HG03108 (cell line): Measurements from ENCODE around the gene OR1F1.
A peak's percentile ranks its signal among the peaks of the same experiment; 100 is the strongest.
"Not testable (repeated sequence)": the region's sequence is repeated elsewhere in the genome, so short reads cannot be mapped to it uniquely, and the experiment has no call there.

Experiments used
- ATAC-seq: cut with Tn5 transposase; IDR thresholded peaks from one replicate; pipeline ENCODE4 v1.9.1; 2021; ENCODE audit warnings: moderate library complexity; ENCODE audit not compliant: unreplicated experiment

The OR1F1 gene

DNA sequence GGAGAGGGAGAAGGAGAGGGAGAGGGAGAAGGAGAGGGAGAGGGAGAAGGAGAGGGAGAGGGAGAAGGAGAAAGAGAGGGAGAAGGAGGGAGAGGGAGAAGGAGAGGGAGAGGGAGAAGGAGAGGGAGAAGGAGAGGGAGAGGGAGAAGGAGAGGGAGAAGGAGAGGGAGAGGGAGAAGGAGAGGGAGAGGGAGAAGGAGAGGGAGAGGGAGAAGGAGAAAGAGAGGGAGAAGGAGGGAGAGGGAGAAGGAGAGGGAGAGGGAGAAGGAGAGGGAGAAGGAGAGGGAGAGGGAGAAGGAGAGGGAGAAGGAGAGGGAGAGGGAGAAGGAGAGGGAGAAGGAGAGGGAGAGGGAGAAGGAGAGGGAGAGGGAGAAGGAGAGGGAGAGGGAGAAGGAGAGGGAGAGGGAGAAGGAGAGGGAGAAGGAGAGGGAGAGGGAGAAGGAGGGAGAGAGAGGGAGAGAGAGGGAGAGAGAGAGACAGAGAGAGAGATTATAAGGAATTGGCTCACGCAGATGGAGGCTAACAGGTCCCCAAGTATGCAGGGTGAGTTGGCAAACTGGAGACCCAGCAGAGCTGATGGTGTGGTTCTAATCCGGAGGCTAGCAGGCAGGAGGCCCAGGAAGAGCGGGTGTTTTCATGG lies 9.8 kb downstream of the OR1F1 start:
- not testable (repeated sequence) for ATAC-seq

DNA sequence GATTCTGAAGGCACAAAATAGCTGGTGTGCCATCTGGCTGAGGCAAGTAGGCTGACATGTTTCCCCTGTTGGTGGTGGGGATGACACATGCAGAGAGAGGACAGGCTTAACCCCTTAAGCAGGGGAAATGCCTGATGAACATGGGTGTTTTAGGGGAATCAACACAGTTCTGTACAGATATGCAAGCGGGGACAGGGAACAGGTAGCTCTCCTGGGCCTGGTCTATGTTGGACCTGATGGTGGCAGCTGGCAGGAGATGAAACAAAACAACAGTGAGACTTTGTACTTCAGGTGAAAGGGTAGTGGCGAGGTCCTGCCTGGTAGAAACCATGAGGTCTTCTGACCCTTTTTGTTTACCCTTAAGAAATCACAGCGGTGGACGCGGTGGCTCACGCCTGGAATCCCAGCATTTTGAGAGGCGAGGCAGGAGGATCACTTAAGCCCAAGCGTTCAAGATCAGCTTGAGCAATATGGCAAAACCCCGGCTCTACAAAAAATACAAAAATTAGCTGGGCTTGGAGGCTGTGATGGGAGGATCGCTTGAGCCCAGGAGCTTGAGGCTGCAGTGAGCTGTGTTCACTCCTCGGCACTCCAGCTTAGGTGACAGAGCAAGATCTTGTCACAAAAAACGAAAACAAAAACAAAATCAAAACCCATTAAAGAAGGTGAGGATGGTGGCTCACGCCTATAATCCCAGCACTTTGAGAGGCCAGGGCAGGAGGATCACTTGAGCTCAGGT lies 10.5 kb downstream of the OR1F1 start:
- no peak for ATAC-seq

- no peak for ATAC-seq
These were observed 15.0 kb downstream of the OR1F1 start for GRCh38 chr16:3202903-3203539.

- not testable (repeated sequence) for ATAC-seq
These were observed 17.9 kb downstream of the OR1F1 start for GRCh38 chr16:3205939-3206338.

DNA sequence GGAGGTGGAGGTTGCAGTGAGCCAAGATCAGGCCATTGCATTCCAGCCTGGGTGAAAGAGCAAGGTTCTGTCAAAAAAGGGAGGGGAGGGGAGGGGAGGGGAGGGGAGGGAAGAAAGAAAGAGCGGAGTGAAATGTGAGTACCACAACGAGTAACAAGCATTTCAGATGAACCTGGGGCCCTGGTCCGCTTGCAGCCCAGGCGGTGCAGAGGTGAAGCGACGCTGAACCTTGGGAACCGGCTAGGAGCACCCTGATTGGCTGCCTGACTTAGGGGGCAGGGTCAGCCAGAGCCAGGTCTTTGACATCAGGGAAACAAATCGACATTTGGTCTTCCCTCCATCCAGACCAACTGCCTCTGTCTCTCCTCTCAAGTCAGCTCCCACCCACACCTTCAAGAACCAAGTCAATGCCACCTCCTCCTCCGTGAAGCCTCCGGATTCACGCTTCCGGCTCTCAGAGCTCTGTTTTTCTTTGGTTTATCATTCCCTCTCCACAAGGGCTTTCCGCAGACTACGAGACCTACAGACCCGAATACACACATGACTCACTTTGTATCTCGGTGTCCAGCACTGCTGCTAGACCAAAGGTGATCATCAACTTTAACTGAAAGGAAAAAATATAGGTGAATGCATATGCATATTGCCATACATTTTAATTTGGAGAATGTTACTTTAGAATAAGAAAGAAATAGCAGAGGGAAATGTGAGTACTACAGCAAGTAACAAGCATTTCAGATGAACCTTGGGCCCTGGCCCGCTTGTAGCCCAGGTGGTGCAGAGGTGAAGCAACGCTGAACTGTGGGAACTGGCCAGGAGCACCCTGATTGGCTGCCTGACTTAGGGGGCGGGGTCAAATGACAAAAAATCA lies 19.3 kb downstream of the OR1F1 start:
- no peak for ATAC-seq

DNA sequence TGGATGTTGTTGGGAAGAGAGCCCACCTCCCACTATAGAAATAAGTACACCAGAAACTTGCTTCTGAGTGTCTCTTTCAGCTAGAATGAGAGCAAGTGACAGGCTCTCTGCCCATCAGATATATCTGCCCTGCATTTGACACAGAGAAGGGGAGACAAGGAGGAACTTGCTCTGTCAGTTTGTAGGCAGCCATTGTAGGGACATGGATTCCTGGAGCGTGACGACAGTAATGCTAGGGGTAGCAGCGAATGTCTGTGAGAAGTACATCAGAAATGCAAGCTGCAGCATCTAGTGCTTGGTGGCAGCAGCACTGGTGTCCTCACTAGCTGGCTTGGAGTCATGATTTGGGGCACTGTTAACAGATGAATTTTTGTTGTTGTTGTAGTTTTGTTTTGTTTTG lies 24.0 kb downstream of the OR1F1 start:
- ATAC-seq: no peak

DNA sequence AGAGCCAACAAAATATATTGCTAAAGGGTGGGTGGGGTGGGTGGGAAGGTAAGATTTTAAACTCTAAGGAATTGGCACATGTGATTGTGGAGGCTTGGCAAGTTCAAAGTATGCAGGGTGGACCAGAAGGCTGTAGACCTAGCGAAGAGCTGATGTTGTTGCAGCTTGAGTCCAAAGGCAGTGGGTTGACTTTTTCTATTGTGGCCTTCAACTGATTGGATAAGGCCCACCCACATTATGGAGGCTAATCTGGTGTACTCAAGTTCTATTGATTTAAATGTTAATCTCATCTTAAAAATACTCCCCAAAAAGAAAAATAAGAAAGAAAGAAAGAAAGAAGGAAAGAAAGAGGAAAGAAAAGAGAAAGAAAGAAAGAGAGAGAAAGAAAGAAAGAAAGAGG lies 24.6 kb downstream of the OR1F1 start:
- no peak for ATAC-seq

DNA sequence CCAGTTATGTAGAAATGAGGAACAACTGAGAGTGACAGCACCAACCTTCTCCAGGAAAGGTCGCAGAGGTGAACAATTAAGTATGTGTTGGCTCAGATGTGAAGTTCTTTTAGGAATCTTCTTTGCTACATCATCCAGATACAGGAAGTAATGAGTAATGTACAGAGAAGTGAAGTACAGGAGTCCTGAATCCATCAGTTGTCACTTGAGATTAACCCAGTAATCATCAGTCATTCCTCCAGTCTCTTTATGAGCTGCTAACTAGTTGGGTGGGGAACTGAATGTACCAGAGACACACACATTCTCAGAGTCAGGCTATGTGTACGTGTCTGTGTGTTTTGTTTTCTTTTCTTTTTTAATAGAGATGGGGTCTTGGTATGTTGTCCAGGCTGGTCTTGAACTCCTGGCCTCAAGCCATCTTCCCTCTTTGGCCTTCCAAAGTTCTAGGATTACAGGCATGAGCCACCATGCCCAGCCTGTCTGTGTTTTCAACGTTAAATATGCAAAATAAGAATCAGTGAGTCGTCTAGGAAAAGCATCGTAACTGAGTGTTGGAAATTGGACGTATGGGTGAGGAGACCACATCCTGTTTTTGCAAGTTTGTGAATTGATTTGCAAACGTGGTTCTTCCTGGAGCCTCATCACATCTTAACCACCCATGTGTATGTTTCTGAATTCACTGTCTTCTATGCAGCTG lies 27.0 kb downstream of the OR1F1 start:
- ATAC-seq: no peak

- ATAC-seq: no peak
These were observed 27.7 kb downstream of the OR1F1 start for GRCh38 chr16:3215601-3216262.

DNA sequence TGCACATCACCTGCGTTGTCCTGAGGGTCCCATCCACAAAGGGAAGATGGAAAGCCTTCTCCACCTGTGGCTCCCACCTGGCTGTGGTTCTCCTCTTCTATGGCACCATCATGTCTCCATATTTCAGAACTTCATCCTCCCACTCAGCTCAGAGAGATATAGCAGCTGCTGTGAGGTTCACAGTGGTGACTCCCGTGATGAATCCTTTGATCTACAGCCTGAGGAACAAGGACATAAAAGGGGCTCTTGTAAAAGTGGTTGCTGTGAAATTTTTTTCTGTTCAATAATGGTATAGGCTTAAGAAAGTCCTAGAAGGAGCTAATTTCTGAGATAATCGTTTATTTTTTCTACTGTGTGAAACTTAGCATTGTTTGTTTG lies 28.2 kb downstream of the OR1F1 start:
- ATAC-seq: no peak

DNA sequence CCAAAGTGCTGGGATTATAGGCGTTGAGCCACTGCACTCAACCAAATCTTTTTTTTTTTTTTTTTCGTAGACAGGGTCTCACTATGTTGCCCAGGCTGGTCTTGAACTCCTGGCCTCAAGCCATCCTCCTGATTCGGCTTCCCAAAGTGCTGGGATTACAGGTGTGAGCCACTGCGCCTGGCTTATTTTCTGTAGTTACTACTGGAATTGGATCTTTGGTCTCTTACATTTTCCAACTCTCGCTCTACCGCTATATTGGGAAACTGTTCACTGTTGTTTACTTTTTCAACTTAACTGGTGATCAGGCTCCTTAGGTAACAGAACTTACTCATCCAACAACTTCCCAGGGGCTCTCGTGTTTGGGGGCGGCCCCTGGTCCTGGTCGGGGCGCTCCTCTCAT lies 32.8 kb downstream of the OR1F1 start:
- no peak for ATAC-seq

- ATAC-seq: no peak
These were observed 36.0 kb downstream of the OR1F1 start for GRCh38 chr16:3223913-3224515.

DNA sequence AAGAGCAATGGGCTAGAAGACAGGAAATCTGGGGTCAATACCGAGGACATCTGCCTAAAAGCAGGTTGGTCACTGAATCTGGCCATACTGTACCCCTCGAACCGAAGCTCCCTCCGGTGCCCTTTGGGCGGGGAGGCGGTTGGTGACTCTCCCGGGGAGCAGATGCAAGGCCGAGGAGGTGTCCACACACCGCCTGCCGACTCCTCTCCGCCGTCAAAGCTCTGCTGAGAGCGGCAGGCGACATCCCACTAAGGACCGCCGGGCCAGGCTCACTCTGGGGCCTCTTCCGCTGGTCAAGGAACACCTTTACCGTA lies 46.5 kb downstream of the OR1F1 start:
- no peak for ATAC-seq

- peak; percentile 90 for ATAC-seq
These were observed 47.0 kb downstream of the OR1F1 start, which contains the start of gene ZNF200 for GRCh38 chr16:3234857-3235561. Gene ZNF200 (minus strand): TSS chr16:3235158. CDS start chr16:3233755, 1,403 bp downstream.

DNA sequence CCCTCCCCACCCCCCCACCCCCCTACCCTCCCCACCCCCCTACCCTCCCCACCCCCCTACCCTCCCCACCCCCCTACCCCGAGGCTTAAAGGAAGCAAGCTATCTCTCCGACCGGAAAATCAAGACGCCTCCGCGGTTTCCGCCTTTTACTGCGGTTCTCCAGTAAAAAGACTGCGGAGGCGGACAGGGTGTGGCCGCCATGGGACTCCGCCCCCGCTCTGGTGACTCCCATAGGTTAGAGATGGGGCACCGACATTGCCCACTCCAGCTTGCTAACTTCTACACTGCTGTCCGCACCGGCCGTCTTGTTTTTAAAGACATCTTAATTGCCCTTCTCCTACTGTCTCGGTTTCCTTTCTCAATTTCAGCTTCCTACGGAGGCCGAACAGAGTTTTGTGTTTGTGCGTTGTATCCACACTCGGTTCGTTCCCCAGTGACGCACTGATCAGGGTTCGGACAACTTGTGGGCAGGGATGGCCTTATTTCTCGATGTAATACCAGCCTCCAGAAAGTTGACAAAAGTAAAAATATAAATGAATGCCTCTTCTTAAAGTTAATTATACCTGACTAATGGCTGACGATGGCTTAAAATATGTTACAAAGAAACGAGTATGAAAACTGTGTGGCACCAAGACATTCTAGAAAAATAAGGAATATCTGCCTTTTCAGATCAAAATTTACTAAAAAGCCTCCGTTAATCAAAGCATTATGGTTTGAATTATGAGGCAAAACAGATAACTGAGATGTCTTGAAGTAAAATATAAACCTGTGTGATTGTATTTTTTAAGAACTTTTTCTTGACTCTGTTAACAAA lies 48.1 kb downstream of the OR1F1 start:
- ATAC-seq: no peak

GRCh38 chr16:3241761-3242160 lies 53.8 kb downstream of the OR1F1 start:
- ATAC-seq: no peak

DNA sequence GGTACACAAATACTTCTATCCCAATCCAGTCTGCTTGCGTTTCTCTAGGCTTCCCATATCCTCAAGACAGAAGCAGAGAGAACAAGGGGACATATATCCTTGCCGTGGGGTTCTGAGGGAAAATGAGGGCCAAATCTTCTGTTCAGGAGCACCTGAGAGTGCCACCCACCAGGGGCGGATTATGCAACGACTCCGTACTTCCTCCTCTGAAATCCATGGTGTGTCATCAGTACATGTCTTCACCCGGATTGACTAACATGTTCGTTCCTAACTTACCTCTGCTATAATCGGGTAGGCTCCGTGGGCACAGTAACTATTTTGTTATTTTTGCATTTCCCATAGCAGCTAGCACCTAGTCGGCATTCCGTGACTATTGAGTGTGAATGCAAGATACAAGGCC lies 54.7 kb downstream of the OR1F1 start:
- no peak for ATAC-seq

- ATAC-seq: no peak
These were observed 55.9 kb downstream of the OR1F1 start for GRCh38 chr16:3243882-3244281.
